IMR-90 (cell line): ENCODE results near the gene SPTLC3. TPM values are rescaled to one million over a fixed set of nuclear protein-coding genes. Genes with fewer than 3 reads are reported as not detected.

Source experiments
- ATAC-seq: fragments of 200-7000 bp; cut with Tn5 transposase; 2 replicates; pipeline ENCODE4 v1.9.1; 2020; ENCODE audit warnings: low read depth, mild to moderate bottlenecking, moderate library complexity
- BruUV-seq: library from RNA; stranded (reverse); fragments of 400-500 nt; replicated peaks from 2 replicates; lab custom pipeline; 2021; lab: Mats Ljungman, UMichigan
- CTCF ChIA-PET: fragments of 300-600 bp; formaldehyde crosslinking; extraction: SDS; loops from one replicate; lab custom pipeline; 2021; ENCODE audit warnings: antibody characterized with exemption; lab: Yijun Ruan, JAX
- POLR2A ChIA-PET: fragments of 300-600 bp; sonication (Branson Sonifier 250); formaldehyde crosslinking; loops from one replicate; lab custom pipeline; 2022; ENCODE audit warnings: antibody characterized with exemption; ENCODE audit not compliant: unreplicated experiment; lab: Charles Lee
- DNase-seq: peaks from one replicate; pipeline ENCODE4 v3.0.0; 2013
- H2AFZ ChIP-seq: replicated peaks from 2 replicates; pipeline ENCODE3; 2013; ENCODE audit warnings: low read length, mild to moderate bottlenecking; ENCODE audit not compliant: poor library complexity
- H2AK5ac ChIP-seq: 2 replicates; pipeline ENCODE4 v1.6.1; 2013; ENCODE audit warnings: low read depth, low read length, inconsistent platforms
- H2AK9ac ChIP-seq: replicated peaks from 2 replicates; pipeline ENCODE3; 2013; ENCODE audit warnings: mild to moderate bottlenecking, low read depth, low read length, moderate library complexity; ENCODE audit not compliant: poor library complexity
- H2BK120ac ChIP-seq: 2 replicates; pipeline ENCODE4 v1.6.1; 2013; ENCODE audit warnings: low read depth, low read length, inconsistent platforms
- H2BK15ac ChIP-seq: 3 replicates; pipeline ENCODE4 v1.6.1; 2013; ENCODE audit warnings: low read depth, low read length, inconsistent platforms
- H2BK20ac ChIP-seq: 2 replicates; pipeline ENCODE4 v1.6.1; 2013; ENCODE audit warnings: low read depth, mild to moderate bottlenecking, inconsistent platforms, low read length, moderate library complexity
- H2BK5ac ChIP-seq: 2 replicates; pipeline ENCODE4 v1.6.1; 2013; ENCODE audit warnings: mild to moderate bottlenecking, low read depth, low read length, inconsistent platforms; ENCODE audit not compliant: poor library complexity, severe bottlenecking
- H3K14ac ChIP-seq: replicated peaks from 2 replicates; pipeline ENCODE4 v1.6.1; 2013; ENCODE audit warnings: low read depth, low read length, inconsistent platforms
- H3K18ac ChIP-seq: 2 replicates; pipeline ENCODE4 v1.6.1; 2013; ENCODE audit warnings: low read depth, low read length, control low read depth
- H3K23ac ChIP-seq: 2 replicates; pipeline ENCODE4 v1.6.1; 2013; ENCODE audit warnings: low read depth, low read length, inconsistent platforms
- H3K27ac ChIP-seq: 2 replicates; pipeline ENCODE4 v1.5.1; 2013; ENCODE audit warnings: mild to moderate bottlenecking, control low read depth, low read length; ENCODE audit not compliant: insufficient read depth
- H3K27me3 ChIP-seq: 2 replicates; pipeline ENCODE4 v1.6.1; 2013; ENCODE audit warnings: low read length; ENCODE audit not compliant: control insufficient read depth, insufficient read depth
- H3K36me3 ChIP-seq: 2 replicates; pipeline ENCODE4 v1.6.1; 2013; ENCODE audit warnings: low read length, mixed read lengths; ENCODE audit not compliant: control insufficient read depth, insufficient read depth
- H3K4ac ChIP-seq: 2 replicates; pipeline ENCODE4 v1.6.1; 2013; ENCODE audit warnings: low read depth, low read length, inconsistent platforms
- H3K4me1 ChIP-seq: 2 replicates; pipeline ENCODE4 v1.6.1; 2013; ENCODE audit warnings: low read length, mixed read lengths; ENCODE audit not compliant: control insufficient read depth, insufficient read depth
- H3K4me2 ChIP-seq: 2 replicates; pipeline ENCODE4 v1.6.1; 2013; ENCODE audit warnings: low read depth, mild to moderate bottlenecking, control low read depth, low read length, moderate library complexity
- H3K4me3 ChIP-seq: 2 replicates; pipeline ENCODE4 v1.5.1; 2013; ENCODE audit warnings: low read depth, mild to moderate bottlenecking, control low read depth, low read length, moderate library complexity; ENCODE audit not compliant: insufficient read depth
- H3K56ac ChIP-seq: 2 replicates; pipeline ENCODE4 v1.6.1; 2013; ENCODE audit warnings: low read length, inconsistent platforms; ENCODE audit not compliant: insufficient read depth; ENCODE audit errors: extremely low read depth
- H3K79me1 ChIP-seq, 2 experiments: 2 replicates each; pipeline ENCODE4 v1.6.1; 2013; ENCODE audit warnings: low read length in 2 of 2, inconsistent platforms in 1 of 2, low read depth in 1 of 2
- H3K9ac ChIP-seq: 2 replicates; pipeline ENCODE4 v1.6.1; 2013; ENCODE audit warnings: low read depth, low read length, control low read depth
- H3K9me1 ChIP-seq: 2 replicates; pipeline ENCODE4 v1.6.1; 2013; ENCODE audit warnings: low read length, inconsistent platforms; ENCODE audit not compliant: insufficient read depth
- H3K9me3 ChIP-seq: 2 replicates; pipeline ENCODE4 v1.6.1; 2013; ENCODE audit warnings: low read length; ENCODE audit not compliant: control insufficient read depth, insufficient read depth
- H4K20me1 ChIP-seq: 2 replicates; pipeline ENCODE4 v1.6.1; 2013; ENCODE audit warnings: low read length, inconsistent platforms; ENCODE audit not compliant: insufficient read depth
- H4K5ac ChIP-seq: 2 replicates; pipeline ENCODE4 v1.6.1; 2013; ENCODE audit warnings: mild to moderate bottlenecking, low read depth, low read length, control low read depth
- H4K8ac ChIP-seq, 2 experiments: 2 replicates each; pipeline ENCODE4 v1.6.1; 2013; ENCODE audit warnings: low read depth in 2 of 2, low read length in 2 of 2, control low read depth in 1 of 2, inconsistent platforms in 1 of 2
- H4K91ac ChIP-seq: 2 replicates; pipeline ENCODE4 v1.6.1; 2013; ENCODE audit warnings: low read depth, low read length, inconsistent platforms; ENCODE audit not compliant: insufficient read depth
- CHD1 ChIP-seq: IDR thresholded peaks from 2 replicates; pipeline ENCODE4 v1.6.1; 2012; ENCODE audit warnings: low read depth, low read length, improper control_type of control experiment
- FOS ChIP-seq: fragments of 150-350 bp; IDR thresholded peaks from 2 replicates; pipeline ENCODE4 v1.6.1; 2016; ENCODE audit warnings: low read depth, low read length
- RCOR1 ChIP-seq: IDR thresholded peaks from 2 replicates; pipeline ENCODE4 v1.6.1; 2012; ENCODE audit warnings: mild to moderate bottlenecking, low read length, improper control_type of control experiment; ENCODE audit not compliant: insufficient replicate concordance
- WGBS, 2 experiments: methylation state at CpG; one replicate each; pipeline versions ENCODE4 v1.1.5 to v1.1.7; 2013; ENCODE audit warnings: missing lambda C conversion rate in 2 of 2; ENCODE audit not compliant: insufficient read length in 1 of 2; ENCODE audit errors: extremely low coverage in 2 of 2; 5-methylcytosine and 5-hydroxymethylcytosine counted together
- dilution Hi-C: fragments of 300-500 bp; cut with HindIII; formaldehyde crosslinking; loops from one replicate; pipeline ENCODE4 v1.14.3; 2018; ENCODE audit warnings: low sequenced_read_pairs; ENCODE audit not compliant: unreplicated experiment
- in situ Hi-C: fragments of 300-500 bp; cut with MboI; formaldehyde crosslinking; loops from 3 replicates; pipeline ENCODE4 v1.14.3; 2019; ENCODE audit warnings: low sequenced_read_pairs, inconsistent platforms, mixed read lengths
- intact Hi-C: fragments of 100-400 bp; cut with micrococcal nuclease; formaldehyde crosslinking; loops from 2 replicates; pipeline ENCODE4 v1.10.0; 2022
- polyA plus RNA-seq, 3 experiments: library from polyadenylated mRNA; depleted of rRNA; stranded (reverse); fragments of >200 nt; gene quantifications; 2 replicates each; pipeline ENCODE4 v1.2.3, GENCODE V29; 2012; ENCODE audit warnings: low replicate concordance in 1 of 3
- total RNA-seq: library from RNA; depleted of rRNA; stranded (reverse); fragments of >200 nt; gene quantifications from 2 replicates; pipeline ENCODE4 v1.2.3, GENCODE V29; 2012
- TF ChIP-seq, protein P1 (sequence below): fragments of 150-350 bp; IDR thresholded peaks from 2 replicates; pipeline ENCODE4 v1.6.1; 2016; ENCODE audit warnings: low read depth, mild to moderate bottlenecking, low read length, moderate library complexity, borderline replicate concordance

SPTLC3 gene
- total and polyA plus RNA-seq, 2 of the 4 experiments (the other 2 are of a cell fraction): 0.44 to 1.6 TPM

DNA sequence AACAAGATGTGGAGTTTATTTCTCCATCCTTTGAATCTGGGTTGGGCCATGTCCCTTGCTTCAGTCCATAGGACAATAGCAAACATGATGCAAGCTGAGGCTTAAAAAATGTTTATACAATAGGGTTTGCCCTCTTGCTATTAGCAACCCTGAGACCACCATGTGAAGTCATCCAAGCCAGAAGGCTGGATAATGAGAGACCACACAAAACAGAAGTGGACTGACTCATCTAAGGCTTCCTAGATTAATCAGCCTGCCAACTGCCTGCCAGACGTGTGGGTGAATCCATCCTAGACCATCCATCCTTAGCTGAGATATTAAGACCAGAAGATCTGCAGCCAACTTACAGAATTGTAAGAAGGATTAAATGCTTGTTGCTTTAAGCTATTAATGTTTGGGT lies 174.2 kb downstream of the SPTLC3 start:
- Histone ChIP-seq H3K27ac (no peak overlapping the region), H4K8ac (no peak overlapping the region), H2BK5ac (no peak overlapping the region), H3K36me3 (no peaks in the 10 kb centered on the region), H3K4me1 (no peaks in the 10 kb centered on the region), H2BK20ac (no peak overlapping the region), H3K4me3 (no peak overlapping the region), H2AK9ac (no peak overlapping the region), H3K14ac (no peak overlapping the region), H3K9ac (no peak overlapping the region), H4K91ac (no peak overlapping the region), H3K18ac (no peak overlapping the region), H3K27me3 (no peaks in the 10 kb centered on the region), H3K79me1 (no peaks in the 10 kb centered on the region), H3K9me1 (no peaks in the 10 kb centered on the region), H2AFZ (no peak overlapping the region), H3K9me3 (no peaks in the 10 kb centered on the region), H3K23ac (no peak overlapping the region), H3K4ac (no peak overlapping the region), H3K4me2 (no peak overlapping the region), H4K5ac (no peak overlapping the region), H2BK15ac (no peak overlapping the region), H2BK120ac (no peak overlapping the region), H2AK5ac (no peak overlapping the region), H4K20me1 (no peaks in the 10 kb centered on the region), H3K56ac (no peak overlapping the region)
- intact Hi-C loops: no loop called here
- WGBS, 2 experiments: no CpG with 5 or more reads among the region's 1 CpG
- in situ Hi-C loops: no loop called here
- CTCF ChIA-PET: no interaction called here
- ATAC-seq: no peak
- dilution Hi-C loops: no loop called here
- no peak for TF ChIP-seq RCOR1
- no peak for TF ChIP-seq CHD1
- no peak for TF ChIP-seq FOS
- TF ChIP-seq, protein P1, sequence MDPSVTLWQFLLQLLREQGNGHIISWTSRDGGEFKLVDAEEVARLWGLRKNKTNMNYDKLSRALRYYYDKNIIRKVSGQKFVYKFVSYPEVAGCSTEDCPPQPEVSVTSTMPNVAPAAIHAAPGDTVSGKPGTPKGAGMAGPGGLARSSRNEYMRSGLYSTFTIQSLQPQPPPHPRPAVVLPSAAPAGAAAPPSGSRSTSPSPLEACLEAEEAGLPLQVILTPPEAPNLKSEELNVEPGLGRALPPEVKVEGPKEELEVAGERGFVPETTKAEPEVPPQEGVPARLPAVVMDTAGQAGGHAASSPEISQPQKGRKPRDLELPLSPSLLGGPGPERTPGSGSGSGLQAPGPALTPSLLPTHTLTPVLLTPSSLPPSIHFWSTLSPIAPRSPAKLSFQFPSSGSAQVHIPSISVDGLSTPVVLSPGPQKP: no peak
- no TSS peak for BruUV-seq
- DNase-seq: no peak
- POLR2A ChIA-PET: no interaction called here
